MCF 10A (cell line): ENCODE data around the gene GKN2. TPM values are rescaled to one million over a fixed set of nuclear protein-coding genes. Genes with fewer than 3 reads are reported as not detected.

Source experiments
- BruUV-seq: library from RNA; stranded (reverse); fragments of 400-500 nt; replicated peaks from 2 replicates; lab custom pipeline; 2021; lab: Mats Ljungman, UMichigan
- CTCF ChIA-PET: fragments of 300-600 bp; sonication (Branson Sonifier 250); formaldehyde crosslinking; extraction: SDS; loops from one replicate; lab custom pipeline; 2021; ENCODE audit warnings: antibody characterized with exemption, inconsistent platforms; lab: Yijun Ruan, JAX
- POLR2A ChIA-PET: fragments of 300-600, 350-650 bp; sonication (Branson Sonifier 250); formaldehyde crosslinking; extraction: SDS; loops from one replicate; lab custom pipeline; 2020; ENCODE audit warnings: antibody characterized with exemption, inconsistent platforms; lab: Yijun Ruan, JAX
- DNase-seq: peaks from one replicate; pipeline ENCODE4 v3.0.0-alpha.2; 2018; ENCODE audit not compliant: unreplicated experiment
- H3K27ac Mint-ChIP-seq: one replicate; pipeline ENCODE4 v1.8.0; 2022; ENCODE audit warnings: mild to moderate bottlenecking, low read depth, mixed read lengths; ENCODE audit not compliant: unreplicated experiment
- H3K27me3 Mint-ChIP-seq: one replicate; pipeline ENCODE4 v1.8.0; 2022; ENCODE audit warnings: mixed read lengths; ENCODE audit not compliant: insufficient read depth, unreplicated experiment
- H3K36me3 Mint-ChIP-seq: one replicate; pipeline ENCODE4 v1.8.0; 2022; ENCODE audit warnings: mild to moderate bottlenecking, moderate library complexity, mixed read lengths; ENCODE audit not compliant: insufficient read depth, unreplicated experiment
- H3K4me1 Mint-ChIP-seq: one replicate; pipeline ENCODE4 v1.8.0; 2022; ENCODE audit warnings: mixed read lengths; ENCODE audit not compliant: insufficient read depth, unreplicated experiment
- H3K4me3 Mint-ChIP-seq: one replicate; pipeline ENCODE4 v1.8.0; 2022; ENCODE audit warnings: mild to moderate bottlenecking, moderate library complexity, mixed read lengths; ENCODE audit not compliant: unreplicated experiment
- H3K9me3 Mint-ChIP-seq: one replicate; pipeline ENCODE4 v1.8.0; 2022; ENCODE audit warnings: mixed read lengths; ENCODE audit not compliant: unreplicated experiment
- intact Hi-C: fragments of 100-400 bp; cut with micrococcal nuclease; formaldehyde crosslinking; loops from 2 replicates; pipeline ENCODE4 v1.14.1; 2022
- total RNA-seq: library from RNA; stranded (reverse); gene quantifications from 2 replicates; pipeline ENCODE4 v1.2.3, GENCODE V29; 2022
- TF ChIP-seq, protein P1 (sequence below): fragments of 200-600 bp; IDR thresholded peaks from one replicate; pipeline ENCODE4 v1.8.0; 2022; ENCODE audit warnings: antibody characterized with exemption, mild to moderate bottlenecking; ENCODE audit not compliant: unreplicated experiment

Gene GKN2
- total RNA-seq, 1 experiment from 2014 or later: not detected

DNA sequence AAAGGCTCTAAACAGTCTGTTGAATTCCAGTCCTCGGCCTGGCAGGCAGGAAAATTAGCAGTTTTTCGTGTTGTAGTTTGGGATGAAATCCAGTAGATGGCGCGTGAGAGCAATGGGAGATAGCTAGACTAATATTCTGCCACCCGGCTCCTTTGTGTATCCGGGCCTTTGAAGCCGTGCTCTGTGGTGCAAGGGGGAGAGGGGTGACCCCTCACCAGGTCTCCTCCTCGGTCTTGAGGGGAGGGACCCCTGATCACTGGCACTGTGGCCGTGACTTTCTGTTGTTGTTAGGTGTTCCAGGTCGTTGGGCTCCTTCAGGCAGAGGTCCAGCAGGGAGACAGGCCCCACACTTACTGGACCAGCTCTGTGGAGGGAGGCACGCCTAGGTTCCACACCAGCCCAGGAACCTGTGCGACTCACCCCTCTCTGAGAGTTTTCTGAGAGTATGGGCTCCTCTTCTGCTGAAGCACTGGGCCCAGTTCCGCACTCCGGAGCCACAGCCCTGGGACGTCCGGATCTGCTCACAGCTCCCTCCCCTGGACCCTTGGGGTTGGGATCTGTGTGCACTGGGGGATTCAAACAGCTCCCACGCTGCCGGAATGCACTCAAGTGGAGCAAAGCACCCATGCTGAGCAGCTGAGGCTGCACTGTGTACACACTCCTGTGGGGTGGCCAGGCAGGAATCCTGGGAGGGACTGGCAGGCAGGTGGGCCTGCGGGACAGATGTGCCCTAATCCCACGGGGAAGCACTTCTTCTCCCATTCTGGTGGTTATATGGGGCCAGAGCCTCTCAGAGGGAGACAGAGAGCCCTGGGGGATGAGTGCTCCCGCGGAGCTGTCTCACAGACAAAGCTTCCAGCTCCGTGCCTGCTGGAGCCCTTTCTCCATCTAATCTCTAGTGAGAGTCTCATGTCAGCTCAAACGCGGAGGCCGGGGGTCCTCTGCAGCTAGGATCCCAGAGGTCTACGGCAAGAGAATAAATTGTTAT lies 8.8 kb downstream of the GKN2 start:
- H3K4me3 Mint-ChIP-seq: no peak overlapping the region

DNA sequence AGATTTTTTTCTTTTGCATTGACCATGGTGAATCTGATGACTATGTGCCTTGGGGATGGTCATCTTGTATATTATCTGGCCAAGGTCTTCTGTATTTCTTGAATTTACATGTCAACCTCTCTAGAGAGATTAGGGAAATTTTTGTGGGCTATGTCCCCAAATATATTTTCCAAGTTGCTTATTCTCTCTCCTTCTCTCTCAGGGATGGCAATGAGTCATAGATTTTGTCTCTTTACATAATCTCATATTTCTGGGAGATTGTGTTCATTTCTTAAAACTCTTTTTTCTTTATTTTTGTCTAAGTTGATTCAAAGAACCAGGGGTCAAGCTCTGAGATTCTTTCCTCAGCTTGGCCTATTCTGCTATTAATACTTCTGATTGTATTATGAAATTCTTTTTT lies 9.9 kb downstream of the GKN2 start:
- intact Hi-C loops: loop anchor here (1.0 kb wide), 2 partner anchors 70 to 364 kb away; partner anchors contain the start of gene ANTXR1
- no peak overlapping the region for H3K4me3 Mint-ChIP-seq
- no peaks in the 10 kb centered on the region for H3K36me3 Mint-ChIP-seq
- DNase-seq: no peak
- peaks cover 16% of the 10 kb centered on the region for H3K9me3 Mint-ChIP-seq
- TF ChIP-seq, protein P1, sequence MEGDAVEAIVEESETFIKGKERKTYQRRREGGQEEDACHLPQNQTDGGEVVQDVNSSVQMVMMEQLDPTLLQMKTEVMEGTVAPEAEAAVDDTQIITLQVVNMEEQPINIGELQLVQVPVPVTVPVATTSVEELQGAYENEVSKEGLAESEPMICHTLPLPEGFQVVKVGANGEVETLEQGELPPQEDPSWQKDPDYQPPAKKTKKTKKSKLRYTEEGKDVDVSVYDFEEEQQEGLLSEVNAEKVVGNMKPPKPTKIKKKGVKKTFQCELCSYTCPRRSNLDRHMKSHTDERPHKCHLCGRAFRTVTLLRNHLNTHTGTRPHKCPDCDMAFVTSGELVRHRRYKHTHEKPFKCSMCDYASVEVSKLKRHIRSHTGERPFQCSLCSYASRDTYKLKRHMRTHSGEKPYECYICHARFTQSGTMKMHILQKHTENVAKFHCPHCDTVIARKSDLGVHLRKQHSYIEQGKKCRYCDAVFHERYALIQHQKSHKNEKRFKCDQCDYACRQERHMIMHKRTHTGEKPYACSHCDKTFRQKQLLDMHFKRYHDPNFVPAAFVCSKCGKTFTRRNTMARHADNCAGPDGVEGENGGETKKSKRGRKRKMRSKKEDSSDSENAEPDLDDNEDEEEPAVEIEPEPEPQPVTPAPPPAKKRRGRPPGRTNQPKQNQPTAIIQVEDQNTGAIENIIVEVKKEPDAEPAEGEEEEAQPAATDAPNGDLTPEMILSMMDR: no peak
- ChIA-PET POLR2A (interaction anchor here (0.8 to 1.2 kb wide), 2 partner anchors 70 to 494 kb away, joined by 3 to 4 read pairs; partner anchors contain the start of genes ANTXR1 and NFU1), CTCF (interaction anchor here (0.6 to 3.2 kb wide), 36 partner anchors 9 to 488 kb away, joined by 3 to 32 read pairs (median 3); partner anchors contain the start of genes ANTXR1, ARHGAP25 and GKN2)
- H3K27me3 Mint-ChIP-seq: no peaks in the 10 kb centered on the region
- no peaks in the 10 kb centered on the region for H3K4me1 Mint-ChIP-seq
- H3K27ac Mint-ChIP-seq: no peak overlapping the region
- no TSS peak for BruUV-seq

More for the DNA sequence above, 8.8 kb downstream of the GKN2 start:
- POLR2A ChIA-PET: interaction anchor here (0.7 to 1.2 kb wide), 3 partner anchors 69 to 493 kb away, joined by 3 to 4 read pairs (median 3); partner anchors contain the start of genes ANTXR1 and NFU1
- peak; percentile 79 for DNase-seq
- intact Hi-C loops: loop anchor here (1.0 kb wide), 2 partner anchors 69 to 363 kb away; partner anchors contain the start of gene ANTXR1
- Mint-ChIP-seq H3K27me3 (no peaks in the 10 kb centered on the region), H3K4me1 (no peaks in the 10 kb centered on the region), H3K36me3 (no peaks in the 10 kb centered on the region), H3K9me3 (peaks cover 16% of the 10 kb centered on the region), H3K27ac (no peak overlapping the region)
- CTCF ChIA-PET: interaction anchor here (0.5 to 3.2 kb wide), 39 partner anchors 10 to 490 kb away, joined by 3 to 32 read pairs (median 3); partner anchors contain the start of genes ARHGAP25, GKN1 and GKN2
- TF ChIP-seq, protein P1: peak; percentile 72
- BruUV-seq: no TSS peak

DNA sequence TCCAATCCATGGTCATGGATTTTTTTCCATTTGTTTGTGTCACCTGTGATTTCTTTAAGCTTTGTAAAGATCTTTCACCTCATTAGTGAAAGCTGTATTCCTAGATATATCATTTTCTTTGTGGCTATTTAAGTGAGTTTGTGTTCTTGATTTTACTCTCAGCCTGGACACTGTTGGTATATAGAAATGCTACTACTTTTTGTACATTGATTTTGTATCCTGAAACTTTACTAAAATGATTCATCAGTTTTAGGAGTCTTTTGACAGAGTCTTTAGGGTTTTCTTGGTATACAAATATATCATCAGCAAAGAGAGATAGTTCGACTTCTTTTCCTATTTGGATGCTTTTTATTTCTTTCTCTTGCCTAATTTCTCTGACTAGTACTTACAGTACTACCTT lies 12.3 kb downstream of the GKN2 start:
- peaks cover 4% of the 10 kb centered on the region for H3K36me3 Mint-ChIP-seq
- H3K4me1 Mint-ChIP-seq: peaks cover 18% of the 10 kb centered on the region
- ChIA-PET POLR2A (no interaction called here), CTCF (interaction anchor here (0.7 to 1.1 kb wide), 3 partner anchors 9 to 376 kb away, joined by 3 to 4 read pairs (median 3); no protein-coding TSS in a partner anchor)
- no peak overlapping the region for H3K27ac Mint-ChIP-seq
- TF ChIP-seq, protein P1: no peak
- no peak overlapping the region for H3K4me3 Mint-ChIP-seq
- no TSS peak for BruUV-seq
- H3K27me3 Mint-ChIP-seq: no peaks in the 10 kb centered on the region
- peaks cover 16% of the 10 kb centered on the region for H3K9me3 Mint-ChIP-seq
- DNase-seq: no peak
- intact Hi-C loops: no loop called here

DNA sequence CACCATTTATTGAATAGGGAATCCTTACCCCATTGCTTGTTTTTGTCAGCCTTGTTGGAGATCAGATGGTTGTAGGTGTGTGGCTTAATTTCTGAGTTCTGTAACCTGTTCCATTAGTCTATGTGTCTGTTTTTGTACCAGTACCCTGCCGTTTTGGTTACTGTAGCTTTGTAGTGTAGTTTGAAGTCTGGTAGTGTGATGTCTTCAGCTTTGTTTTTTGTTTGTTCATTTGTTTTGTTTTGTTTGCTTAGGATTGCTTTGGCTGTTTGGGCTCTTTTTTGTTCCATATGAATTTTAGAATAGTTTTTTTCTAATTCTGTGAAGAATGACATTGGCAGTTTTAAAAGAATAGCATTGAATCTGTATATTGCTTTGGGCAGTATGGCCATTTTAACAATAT lies 12.7 kb downstream of the GKN2 start:
- no peak for DNase-seq
- no TSS peak for BruUV-seq
- intact Hi-C loops: no loop called here
- Mint-ChIP-seq H3K9me3 (peaks cover 16% of the 10 kb centered on the region), H3K36me3 (peaks cover 4% of the 10 kb centered on the region), H3K27ac (no peak overlapping the region), H3K4me1 (peaks cover 20% of the 10 kb centered on the region), H3K27me3 (no peaks in the 10 kb centered on the region), H3K4me3 (no peak overlapping the region)
- ChIA-PET POLR2A (no interaction called here), CTCF (interaction anchor here (0.7 to 1.1 kb wide), 3 partner anchors 9 to 376 kb away, joined by 3 to 4 read pairs (median 3); no protein-coding TSS in a partner anchor)
- TF ChIP-seq, protein P1: no peak
